ENCODE data around the gene TRIO.

DNA sequence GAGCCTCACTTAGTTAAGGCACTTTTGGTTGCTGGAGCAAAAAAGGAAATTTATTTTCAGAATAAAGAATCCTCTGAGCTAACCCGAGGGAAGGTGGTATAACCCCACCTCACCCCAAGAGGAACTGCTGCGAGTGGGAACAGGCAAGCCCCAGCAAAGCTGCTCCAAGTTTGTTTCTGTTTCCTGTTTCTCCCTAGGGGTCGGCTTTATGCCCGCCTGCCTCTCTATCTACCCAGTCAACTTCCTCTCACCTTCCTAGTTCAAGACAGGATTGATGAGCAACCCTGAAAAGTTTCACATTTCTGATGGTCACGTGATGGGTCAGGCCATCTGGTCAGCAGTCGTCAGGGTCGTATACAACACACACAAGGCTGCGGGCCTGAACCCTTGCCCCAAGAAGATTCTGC is 31.1 kb downstream of the TRIO start:
- TF ChIP-seq, protein P1, sequence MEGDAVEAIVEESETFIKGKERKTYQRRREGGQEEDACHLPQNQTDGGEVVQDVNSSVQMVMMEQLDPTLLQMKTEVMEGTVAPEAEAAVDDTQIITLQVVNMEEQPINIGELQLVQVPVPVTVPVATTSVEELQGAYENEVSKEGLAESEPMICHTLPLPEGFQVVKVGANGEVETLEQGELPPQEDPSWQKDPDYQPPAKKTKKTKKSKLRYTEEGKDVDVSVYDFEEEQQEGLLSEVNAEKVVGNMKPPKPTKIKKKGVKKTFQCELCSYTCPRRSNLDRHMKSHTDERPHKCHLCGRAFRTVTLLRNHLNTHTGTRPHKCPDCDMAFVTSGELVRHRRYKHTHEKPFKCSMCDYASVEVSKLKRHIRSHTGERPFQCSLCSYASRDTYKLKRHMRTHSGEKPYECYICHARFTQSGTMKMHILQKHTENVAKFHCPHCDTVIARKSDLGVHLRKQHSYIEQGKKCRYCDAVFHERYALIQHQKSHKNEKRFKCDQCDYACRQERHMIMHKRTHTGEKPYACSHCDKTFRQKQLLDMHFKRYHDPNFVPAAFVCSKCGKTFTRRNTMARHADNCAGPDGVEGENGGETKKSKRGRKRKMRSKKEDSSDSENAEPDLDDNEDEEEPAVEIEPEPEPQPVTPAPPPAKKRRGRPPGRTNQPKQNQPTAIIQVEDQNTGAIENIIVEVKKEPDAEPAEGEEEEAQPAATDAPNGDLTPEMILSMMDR (IDR thresholded peaks at IDR 0.05): no peak
- no peak for TF ChIP-seq POLR2A (IDR thresholded peaks at IDR 0.05)

Data from transverse colon (tissue), 3 donors.